ENCODE results near the gene PILRA. TPM values are rescaled to one million over a fixed set of nuclear protein-coding genes. Genes with fewer than 3 reads are reported as not detected.

Gene PILRA
- total RNA-seq, 1 donor from 2014 or later, result not detected

DNA sequence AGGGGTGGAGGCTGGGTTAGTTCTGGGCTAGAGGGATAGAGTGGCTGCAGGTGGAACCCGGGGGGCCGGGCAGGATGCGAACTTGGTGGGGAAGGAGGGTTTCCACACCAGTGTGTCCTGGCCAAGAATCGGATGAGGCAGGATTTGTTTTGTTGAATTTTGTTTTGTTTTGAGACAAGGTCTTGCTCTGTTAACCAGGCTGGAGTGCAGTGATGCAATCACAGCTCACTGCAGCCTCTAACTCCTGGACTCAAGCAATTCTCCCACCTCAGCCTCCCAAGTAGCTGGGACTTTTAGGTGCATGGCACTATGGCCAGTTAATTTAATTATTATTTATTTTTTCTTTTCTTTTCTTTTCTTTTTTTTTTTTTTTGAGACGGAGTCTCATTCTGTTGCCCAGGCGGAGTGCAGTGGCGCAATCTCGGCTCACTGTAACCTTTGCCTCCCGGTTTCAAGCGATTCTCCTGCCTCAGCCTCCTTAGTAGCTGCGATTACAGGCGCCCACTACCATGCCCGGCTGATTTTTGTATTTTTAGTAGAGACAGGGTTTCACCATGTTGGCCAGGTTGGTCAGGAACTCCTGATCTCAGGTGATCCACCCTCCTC, 76.0 kb downstream of the PILRA start:
- no peaks in the 10 kb centered on the region for H3K27me3 ChIP-seq (ENCODE audit: control insufficient read depth, insufficient read depth, low read length)
- no peaks in the 10 kb centered on the region for H3K36me3 ChIP-seq (ENCODE audit: control insufficient read depth, insufficient read depth, low read length)
- TF ChIP-seq, protein P1, sequence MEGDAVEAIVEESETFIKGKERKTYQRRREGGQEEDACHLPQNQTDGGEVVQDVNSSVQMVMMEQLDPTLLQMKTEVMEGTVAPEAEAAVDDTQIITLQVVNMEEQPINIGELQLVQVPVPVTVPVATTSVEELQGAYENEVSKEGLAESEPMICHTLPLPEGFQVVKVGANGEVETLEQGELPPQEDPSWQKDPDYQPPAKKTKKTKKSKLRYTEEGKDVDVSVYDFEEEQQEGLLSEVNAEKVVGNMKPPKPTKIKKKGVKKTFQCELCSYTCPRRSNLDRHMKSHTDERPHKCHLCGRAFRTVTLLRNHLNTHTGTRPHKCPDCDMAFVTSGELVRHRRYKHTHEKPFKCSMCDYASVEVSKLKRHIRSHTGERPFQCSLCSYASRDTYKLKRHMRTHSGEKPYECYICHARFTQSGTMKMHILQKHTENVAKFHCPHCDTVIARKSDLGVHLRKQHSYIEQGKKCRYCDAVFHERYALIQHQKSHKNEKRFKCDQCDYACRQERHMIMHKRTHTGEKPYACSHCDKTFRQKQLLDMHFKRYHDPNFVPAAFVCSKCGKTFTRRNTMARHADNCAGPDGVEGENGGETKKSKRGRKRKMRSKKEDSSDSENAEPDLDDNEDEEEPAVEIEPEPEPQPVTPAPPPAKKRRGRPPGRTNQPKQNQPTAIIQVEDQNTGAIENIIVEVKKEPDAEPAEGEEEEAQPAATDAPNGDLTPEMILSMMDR (IDR thresholded peaks at IDR 0.05; ENCODE audit: insufficient read depth, low read length, poor library complexity, severe bottlenecking), result no peak
- no peak for DNase-seq (ENCODE audit: low read depth)
- H3K4me3 ChIP-seq (ENCODE audit: low read depth, low read length), result no peak overlapping the region

Other genes starting within 250 kb of the PILRA start
- gene MBLAC1, start 246.5 kb upstream of the PILRA start, total RNA-seq, result 2.3 and 3.5 TPM in 2 replicates
- gene LAMTOR4, start 224.6 kb upstream of the PILRA start, total RNA-seq, result 150 and 208 TPM in 2 replicates
- gene TRAPPC14, start 214.8 kb upstream of the PILRA start, total RNA-seq, result 10.4 and 23.1 TPM in 2 replicates
- gene GAL3ST4, start 204.9 kb upstream of the PILRA start, total RNA-seq, result 1.5 and 2.1 TPM in 2 replicates
- gene GPC2, start 196.1 kb upstream of the PILRA start, total RNA-seq, result 13.6 and 14.7 TPM in 2 replicates
- 1.1 and 2.1 TPM in 2 replicates for gene STAG3, start 195.6 kb upstream of the PILRA start, total RNA-seq
- not detected in 2 replicates for gene PVRIG, start 153.5 kb upstream of the PILRA start, total RNA-seq
- not detected in 2 replicates for gene SPDYE3, start 65.8 kb upstream of the PILRA start, total RNA-seq
- gene PILRB, start 15.4 kb upstream of the PILRA start, total RNA-seq, result 19.3 and 20.8 TPM in 2 replicates
- gene ZCWPW1, start 55.2 kb downstream of the PILRA start, total RNA-seq, result 0.88 and 1.8 TPM in 2 replicates
- 29.7 and 30.0 TPM in 2 replicates for gene MEPCE, start 56.3 kb downstream of the PILRA start, total RNA-seq
- 28.0 and 39.8 TPM in 2 replicates for gene PPP1R35, start 63.0 kb downstream of the PILRA start, total RNA-seq
- not detected in 2 replicates for gene SPACDR, start 90.8 kb downstream of the PILRA start, total RNA-seq
- gene TSC22D4, start 105.7 kb downstream of the PILRA start, total RNA-seq, result 41.6 and 45.3 TPM in 2 replicates
- gene NYAP1, start 110.4 kb downstream of the PILRA start, total RNA-seq, result 0.14 and 0.46 TPM in 2 replicates
- gene AGFG2, start 165.7 kb downstream of the PILRA start, total RNA-seq, result 4.0 and 8.6 TPM in 2 replicates
- 0.62 TPM in 1 of 2 replicates, not detected in the other for gene SAP25, start 200.4 kb downstream of the PILRA start, total RNA-seq
- gene LRCH4, start 212.6 kb downstream of the PILRA start, total RNA-seq, result 69.0 and 85.2 TPM in 2 replicates
- gene FBXO24, start 212.8 kb downstream of the PILRA start, total RNA-seq, result 0.55 and 0.79 TPM in 2 replicates
- 4.7 and 6.4 TPM in 2 replicates for gene PCOLCE, start 228.9 kb downstream of the PILRA start, total RNA-seq
- 14.5 and 23.3 TPM in 2 replicates for gene MOSPD3, start 239.1 kb downstream of the PILRA start, total RNA-seq